GM19099 (cell line): ENCODE results near the gene TBL3.
A peak's percentile ranks its signal among the peaks of the same experiment; 100 is the strongest.

Source experiments
- POLR2A ChIP-seq: IDR thresholded peaks from 3 replicates; pipeline ENCODE4 v1.6.1; 2011; ENCODE audit warnings: low read depth; ENCODE audit not compliant: insufficient read length; ENCODE audit errors: extremely low read depth

TBL3 gene

DNA sequence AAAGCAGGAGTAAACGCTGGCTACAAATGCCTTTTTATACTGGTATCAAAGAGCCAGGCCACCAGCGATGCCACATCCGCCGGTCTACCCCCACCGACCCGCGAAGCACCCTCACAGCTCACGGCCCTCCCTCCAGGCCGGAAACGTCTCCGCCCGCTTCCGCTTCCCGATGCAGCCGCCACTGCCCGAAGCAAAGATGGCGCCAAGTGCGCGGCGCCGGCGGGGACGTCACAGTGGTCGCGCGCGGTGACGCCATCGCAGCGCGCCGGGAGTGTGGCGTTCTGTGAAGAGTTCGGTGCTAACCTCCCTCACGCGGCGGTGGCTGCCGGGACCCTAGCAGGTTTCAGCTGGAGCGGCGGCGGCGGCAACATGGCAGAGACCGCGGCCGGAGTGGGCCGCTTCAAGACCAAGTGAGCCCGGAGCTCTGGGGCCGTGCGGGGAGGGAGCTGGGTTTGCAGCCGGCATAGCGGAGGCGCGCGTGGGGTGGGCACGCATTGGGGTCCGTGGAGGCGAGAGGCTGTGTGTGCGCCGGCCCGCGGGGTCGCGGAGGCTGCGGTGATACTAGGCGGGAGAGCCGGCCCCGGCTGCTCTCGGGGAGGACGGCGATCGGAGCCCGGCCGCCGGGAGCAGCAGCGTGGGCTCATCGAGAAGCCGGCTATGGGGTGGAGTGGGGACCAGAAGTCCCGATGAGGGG is at the start of gene TBL3:
Gene TBL3, plus strand, starts transcription at position 258 of the 694 bp plus-strand sequence. Its CDS starts 112 bp downstream, at position 370.
- TF ChIP-seq POLR2A, result peak; percentile 95

DNA sequence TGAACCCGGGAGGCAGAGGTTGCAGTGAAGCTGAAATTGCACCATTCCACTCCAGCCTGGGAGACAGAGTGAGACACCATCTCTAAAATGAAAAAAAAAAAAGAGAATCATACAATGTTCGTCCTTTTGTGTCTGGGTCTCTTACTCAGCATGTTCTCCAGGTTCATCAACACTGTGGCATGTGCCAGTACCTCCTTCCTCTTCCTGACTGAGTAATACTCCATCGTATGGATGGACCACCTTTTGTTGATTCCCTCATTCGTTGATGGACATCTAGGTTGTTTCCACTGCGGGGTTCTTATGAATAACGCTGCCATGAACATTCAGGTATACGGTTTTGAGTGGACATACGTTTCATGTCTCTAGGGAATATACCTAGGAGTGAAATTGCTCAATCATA is 49.5 kb upstream of the TBL3 start:
- TF ChIP-seq POLR2A, result no peak

DNA sequence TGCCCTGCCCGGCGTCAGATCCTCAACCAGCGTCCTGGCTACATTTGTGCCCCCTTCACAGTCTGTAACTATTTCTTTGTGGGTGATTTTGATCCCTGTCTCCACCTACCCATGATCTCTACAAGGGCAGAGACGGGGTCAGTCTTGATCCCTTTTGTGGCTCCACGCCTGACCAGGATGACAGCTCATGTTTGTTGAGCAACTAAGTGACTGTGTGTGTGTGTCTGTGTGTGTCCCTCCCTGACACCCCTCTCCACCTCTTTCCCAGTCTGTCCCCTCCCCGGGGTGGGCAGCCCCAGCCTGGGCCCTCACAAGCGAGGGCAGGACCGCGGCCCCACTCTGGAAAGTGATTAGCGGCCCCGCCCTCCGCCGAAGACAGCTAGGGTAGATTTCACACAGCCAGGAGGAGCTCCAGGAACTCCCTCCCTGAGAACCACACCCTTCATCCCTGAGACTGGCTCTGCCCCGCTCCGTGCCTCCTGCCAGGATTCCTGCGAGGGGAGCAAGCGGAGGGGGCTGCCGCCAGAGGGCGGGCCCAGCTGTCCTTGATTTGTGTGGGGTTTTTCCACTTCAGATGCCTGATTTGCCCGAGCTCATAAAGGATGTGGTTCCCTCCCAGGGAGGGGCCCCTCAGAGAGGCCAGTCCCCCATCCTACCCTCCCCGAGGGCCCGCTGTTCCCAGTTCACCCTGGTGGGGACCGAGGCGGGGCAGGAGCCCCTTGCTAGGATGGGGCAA is 48.4 kb upstream of the TBL3 start:
- TF ChIP-seq POLR2A, result no peak

DNA sequence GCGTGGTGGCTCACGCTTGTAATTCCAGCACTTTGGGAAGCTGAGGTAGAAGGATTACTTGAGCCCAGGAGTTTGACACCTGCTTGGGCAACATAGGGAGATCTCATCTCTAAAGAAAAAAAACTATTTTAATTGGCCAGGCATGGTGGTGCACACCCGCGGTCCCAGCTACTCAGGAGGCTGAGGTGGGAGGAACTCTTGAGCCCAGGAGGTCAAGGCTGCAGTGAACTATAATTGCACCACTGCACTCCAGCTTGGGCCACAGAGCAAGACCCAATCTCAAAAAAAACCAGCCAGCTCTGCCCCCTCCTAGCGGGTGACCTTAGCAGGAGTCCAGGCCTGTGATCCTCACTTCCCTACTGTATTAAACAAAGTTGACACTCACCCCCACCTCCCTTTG is 47.8 kb upstream of the TBL3 start:
- TF ChIP-seq POLR2A, result no peak

DNA sequence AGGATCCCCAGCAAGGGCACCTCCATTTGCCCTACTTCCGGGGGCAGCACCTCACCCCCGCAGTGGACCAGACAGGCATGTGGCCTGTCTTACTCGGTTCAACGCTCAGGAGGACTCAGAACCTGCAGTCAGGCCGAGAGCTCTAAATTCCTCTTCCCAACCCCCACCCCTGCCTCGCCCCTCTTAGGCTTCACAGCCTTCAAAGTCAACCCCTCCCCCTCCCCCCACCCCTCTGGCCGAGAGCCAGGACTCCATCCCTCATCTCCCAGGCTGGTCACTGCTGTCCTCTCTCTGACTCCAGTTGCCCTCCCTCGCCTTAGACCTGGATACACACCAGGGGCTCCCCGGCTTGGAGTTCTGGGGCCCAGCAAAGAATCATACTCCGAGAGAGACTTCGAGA is 45.6 kb upstream of the TBL3 start:
- no peak for TF ChIP-seq POLR2A

DNA sequence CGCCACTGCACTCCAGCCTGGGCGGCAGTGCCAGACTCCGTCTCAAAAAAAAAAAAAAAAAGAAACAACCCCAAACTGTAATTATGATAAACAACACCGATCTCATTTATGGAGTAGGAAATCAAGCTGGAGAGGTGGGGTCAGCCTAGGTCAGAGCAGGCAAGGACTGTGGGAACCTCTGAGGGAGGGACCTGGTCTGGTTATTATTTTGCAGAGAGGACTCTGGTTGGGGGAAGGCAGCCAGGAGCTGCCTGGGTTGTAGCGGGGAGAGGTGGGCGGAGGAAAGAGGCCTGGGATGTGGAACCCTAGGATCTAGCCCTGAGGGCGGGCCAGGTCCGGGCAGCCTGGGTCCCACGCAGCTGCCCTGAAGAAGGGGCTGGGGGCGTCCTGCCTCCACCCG is 42.7 kb upstream of the TBL3 start:
- no peak for TF ChIP-seq POLR2A

DNA sequence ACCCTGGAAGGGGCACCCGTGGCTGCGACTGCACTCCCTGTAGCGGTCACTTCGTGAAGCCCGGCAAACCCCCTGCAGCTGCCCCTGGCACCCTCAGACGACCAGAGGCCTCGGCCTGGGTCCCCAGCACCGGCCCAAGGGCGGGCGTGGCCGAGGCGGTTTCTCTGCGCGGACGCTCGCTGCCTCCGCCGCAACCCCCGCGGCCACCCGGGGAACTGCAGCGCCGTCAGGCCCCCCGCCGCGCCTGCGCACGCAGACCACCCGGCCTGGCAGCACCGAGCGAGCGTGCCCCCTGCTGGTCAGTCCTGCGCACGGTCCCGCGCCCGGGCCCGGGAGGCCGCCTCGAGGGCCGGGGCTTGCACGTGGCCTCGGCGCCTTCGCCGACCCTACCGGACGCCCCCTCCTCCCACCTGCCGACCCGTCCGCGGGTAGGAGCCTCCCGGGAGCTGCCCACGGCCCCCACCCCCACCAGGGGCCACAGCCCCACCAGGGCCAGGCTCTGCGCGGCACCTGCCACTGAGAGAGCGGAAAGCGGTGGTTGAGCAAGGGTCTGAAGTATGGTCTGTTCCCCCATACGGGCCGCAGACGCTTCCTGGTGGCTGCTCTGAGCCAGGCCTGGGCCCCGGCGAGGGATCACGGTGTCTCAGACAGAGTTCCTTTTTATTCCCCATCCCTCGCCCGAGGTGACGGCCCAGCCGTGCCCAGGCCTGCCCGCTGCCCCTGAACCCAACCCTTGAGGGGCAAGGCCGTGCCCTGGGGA is 42.1 kb upstream of the TBL3 start:
- no peak for TF ChIP-seq POLR2A

DNA sequence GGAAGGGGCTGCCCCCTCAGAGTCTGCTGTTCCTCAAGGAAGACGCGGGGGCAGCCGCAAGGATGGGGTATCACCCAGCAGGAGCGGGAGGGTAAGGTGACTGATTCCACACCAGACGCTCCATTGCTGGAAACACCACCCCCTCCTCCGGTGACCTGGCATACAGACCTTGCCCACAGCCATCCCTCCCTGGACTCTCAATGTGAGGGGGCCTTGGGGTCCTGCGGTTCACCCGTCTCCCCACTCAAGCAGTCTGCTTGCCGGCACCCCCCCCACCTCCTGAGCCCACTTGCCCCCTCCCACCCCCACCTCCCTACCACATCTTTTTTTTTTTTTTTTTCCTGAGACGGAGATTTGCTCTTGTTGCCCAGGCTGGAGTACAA is 41.5 kb upstream of the TBL3 start:
- TF ChIP-seq POLR2A, result no peak

DNA sequence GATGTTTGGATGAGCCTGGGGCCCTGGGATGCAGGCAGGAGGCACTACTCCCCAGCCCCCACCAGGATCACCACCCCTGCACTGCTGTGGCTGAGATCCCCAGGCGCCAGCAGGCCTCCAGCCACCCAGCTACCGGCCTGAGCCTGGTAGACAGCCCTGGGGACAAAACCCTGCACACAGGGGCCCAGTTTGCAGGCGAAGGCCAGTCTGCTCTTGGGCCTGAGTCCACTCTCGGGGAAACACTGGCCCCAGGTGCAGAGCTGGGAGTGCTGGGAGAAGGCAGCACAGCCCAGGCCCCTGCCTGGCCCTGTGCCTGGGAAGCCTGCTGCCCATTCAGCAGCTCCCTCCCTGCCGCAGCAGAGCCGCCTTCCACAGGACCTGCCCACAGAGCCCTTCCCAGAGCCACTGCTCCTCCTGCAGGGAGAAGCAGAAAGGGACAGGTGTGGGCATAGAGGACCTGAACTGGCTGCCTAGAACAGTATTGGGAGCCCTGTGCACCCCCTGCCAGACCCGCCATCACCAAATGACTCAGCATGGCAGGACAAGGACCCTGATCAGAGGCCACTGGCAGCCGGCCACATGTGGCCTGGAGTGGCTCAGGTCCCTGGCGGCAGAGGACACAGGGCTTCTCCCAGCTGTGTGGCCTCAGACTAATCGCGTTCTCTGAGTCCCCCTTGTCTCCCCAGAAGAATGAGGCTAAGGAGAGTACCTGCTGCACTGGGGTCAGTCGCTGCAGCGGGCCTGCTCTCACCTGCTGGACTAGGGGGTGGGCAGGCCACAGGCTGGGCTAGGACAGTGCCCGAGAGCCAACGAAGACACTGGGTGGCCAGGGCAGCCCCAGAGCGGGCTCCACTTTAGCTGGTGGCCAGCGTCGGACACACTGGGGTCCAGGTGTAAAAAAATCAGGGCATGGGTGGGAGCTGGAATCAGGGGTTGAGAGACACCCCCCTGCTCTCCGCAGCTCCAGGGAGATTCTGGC is 39.5 kb upstream of the TBL3 start:
- TF ChIP-seq POLR2A, result no peak

DNA sequence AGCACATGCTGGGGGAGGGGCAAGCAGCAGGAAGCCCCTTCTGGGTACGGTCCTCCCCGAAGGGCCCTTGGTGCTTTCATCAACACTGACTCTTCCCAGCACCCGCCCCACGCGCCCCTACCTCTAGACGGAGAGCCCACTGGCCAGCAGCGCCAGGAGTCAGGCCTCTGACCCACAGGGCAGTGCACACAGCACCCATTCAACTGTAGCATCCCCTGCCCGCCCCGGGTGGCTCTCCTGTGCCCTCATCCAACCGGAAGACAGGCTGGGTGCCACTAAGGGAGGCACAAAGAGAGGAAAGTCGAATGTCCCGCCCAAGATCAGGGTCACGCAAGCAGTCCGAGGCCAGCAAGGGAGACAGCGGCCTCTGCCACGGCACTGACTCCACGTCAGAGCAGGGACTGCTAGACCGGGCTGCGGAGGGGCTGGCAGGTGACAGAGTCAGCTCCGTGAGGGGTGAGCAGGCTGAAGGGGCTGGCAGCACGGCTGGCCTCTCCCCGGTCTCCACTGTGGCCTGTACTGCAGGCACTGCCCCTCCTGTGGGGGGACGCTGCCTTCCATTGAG is 38.7 kb upstream of the TBL3 start:
- no peak for TF ChIP-seq POLR2A

DNA sequence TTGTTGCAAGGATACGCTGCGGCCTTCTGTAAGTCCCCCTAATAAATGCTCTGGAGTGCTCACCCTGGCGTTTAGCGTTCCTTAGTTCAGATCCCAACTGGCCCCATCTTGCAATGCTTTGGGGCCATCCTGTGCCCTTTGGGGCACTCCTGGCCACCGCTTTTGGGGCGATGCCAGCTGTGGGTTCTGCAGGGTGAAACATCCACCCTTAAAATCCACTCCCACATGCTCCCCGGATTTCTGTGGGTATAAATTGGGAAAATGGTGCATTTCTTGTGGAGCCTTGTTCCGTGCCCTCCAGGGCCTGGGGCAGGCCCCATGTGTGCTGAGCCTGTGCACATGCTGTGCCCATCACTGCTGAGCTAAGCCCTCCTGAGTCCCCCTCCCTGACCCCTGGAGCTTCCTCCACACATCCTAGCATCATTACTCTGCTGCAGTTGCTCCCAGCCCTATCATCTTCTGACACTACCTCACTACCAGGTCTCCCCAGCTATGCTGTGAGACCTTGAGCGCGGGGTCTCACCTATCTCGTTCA is 34.8 kb upstream of the TBL3 start:
- TF ChIP-seq POLR2A, result no peak

DNA sequence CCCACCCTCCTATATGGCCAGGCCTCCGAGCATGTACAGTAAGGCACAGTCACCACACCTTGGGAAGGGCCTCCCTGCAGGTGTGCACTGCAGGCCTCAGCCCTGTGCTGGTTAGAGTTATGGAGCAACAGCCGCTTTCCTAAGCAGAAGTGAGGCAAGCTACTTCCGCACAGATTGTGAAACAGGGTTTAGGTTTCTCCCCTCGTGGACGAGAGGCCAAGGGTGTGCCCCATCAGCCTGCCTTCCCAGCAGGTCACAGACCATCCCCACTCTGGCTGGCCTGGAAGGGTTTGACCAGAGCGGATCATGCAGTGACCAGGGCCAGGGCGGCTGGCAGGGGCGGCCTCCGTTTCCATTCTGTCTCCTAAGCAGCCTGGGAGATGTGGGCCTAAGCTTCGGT is 33.5 kb upstream of the TBL3 start:
- TF ChIP-seq POLR2A, result no peak

DNA sequence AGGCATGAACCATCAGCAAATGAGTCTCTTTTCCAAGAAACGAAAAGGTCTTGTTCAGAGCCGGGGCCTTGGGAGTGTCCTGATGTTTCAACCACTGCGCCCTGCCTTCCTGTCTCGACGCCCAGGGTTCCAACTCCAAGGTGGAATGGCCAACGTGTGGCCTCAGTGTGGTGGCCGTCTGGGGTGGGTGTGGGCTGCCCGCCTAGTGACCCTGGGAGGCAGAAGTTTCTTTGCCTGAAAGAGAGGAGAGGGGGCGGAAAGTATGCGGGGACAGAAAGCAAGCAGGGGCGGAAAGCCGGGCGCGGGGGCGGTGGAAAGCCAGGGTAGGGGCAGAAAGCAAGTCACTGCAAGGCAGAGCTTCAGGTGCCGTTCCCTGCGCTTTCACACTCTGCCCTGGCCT is 32.9 kb upstream of the TBL3 start:
- TF ChIP-seq POLR2A, result no peak
